GM15510 (cell line): ENCODE results near the gene OR1Q1.
"Not testable (repeated sequence)": the region's sequence is repeated elsewhere in the genome, so short reads cannot be mapped to it uniquely, and the experiment has no call there.

Experiments
- POLR2A ChIP-seq: IDR thresholded peaks from 3 replicates; pipeline ENCODE4 v1.6.1; 2011; ENCODE audit warnings: borderline replicate concordance; ENCODE audit not compliant: insufficient read length; ENCODE audit errors: extremely low read depth

OR1Q1 gene, protein sequence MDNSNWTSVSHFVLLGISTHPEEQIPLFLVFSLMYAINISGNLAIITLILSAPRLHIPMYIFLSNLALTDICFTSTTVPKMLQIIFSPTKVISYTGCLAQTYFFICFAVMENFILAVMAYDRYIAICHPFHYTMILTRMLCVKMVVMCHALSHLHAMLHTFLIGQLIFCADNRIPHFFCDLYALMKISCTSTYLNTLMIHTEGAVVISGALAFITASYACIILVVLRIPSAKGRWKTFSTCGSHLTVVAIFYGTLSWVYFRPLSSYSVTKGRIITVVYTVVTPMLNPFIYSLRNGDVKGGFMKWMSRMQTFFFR

DNA sequence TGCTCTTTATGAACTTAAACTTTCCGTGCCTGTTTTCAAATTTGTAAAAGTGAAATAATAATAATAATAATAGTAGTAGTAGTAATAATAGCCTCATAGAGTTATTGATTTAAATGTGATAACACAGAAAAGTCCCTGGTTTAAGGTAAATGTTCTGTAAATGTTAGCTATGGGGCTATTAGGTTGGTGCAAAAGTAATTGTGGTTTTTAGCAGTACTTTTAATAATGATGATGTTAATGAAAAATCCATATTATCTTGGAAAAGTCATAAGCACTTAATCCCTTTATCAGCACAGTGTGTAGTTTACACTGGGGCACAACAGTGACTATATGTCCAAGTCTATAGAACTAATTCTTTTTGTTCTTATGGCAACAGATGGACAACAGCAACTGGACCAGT, at the start of gene OR1Q1:
Gene OR1Q1 (plus strand): TSS at position 377 of the 400 bp plus-strand sequence. CDS start 0 bp downstream, at position 377.
- TF ChIP-seq POLR2A, result no peak

DNA sequence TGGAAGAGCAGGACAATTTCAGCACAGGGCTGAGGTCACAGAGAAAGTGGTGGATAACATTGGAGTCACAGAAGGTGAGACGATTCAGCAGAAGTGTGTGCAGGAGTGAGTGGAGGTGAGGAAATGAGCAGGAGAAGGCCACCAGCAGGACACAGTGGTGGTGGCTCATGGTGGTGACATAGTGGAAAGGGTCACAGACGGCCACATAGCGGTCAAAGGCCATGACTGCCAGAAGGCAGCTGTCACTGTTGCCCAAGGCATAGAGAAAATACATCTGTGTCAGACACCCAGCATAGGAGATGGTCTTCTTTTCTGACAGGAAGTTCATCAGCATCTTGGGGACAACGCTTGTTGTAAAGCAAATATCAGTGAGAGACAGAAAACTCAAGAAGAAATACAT, 46.6 kb upstream of the OR1Q1 start:
- no peak for TF ChIP-seq POLR2A

DNA sequence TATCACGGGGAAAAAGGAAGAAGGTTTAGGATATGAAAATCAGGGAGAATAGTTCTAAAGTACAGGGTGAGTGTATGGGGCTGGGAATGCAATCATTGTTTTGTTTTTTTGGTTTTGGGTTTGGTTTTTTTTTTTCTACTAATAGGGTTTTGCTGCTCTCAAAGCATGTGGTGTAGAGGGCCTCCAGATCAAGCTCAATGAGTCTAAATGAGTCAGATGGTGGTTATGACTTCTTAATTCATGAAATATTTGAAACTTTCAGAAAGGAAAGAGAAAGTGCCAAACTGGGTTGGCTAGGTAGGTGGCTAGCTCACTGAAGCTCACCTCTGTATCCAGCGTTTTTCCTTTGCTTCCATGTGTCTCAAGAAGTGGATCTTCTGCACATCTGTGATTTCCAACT, 42.1 kb upstream of the OR1Q1 start:
- TF ChIP-seq POLR2A, result no peak

DNA sequence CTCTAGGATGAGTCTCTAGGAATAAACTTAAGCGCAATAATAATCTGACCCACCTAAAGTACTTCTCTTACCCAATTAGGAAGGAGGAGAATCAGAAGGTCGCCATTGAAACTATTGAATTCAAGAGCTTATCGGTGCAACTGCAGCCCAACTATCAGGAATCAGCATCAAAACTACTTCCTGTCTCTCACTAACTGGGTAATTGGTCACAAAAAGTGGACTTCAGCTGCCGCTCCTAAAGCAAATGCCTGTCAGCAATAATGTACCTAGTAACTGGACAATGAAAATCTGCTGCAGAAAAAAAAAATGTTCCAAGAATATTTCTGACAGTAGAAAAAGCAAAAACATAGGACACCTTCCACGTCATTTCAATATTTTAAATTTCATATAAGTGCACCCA, 34.7 kb upstream of the OR1Q1 start:
- no peak for TF ChIP-seq POLR2A

DNA sequence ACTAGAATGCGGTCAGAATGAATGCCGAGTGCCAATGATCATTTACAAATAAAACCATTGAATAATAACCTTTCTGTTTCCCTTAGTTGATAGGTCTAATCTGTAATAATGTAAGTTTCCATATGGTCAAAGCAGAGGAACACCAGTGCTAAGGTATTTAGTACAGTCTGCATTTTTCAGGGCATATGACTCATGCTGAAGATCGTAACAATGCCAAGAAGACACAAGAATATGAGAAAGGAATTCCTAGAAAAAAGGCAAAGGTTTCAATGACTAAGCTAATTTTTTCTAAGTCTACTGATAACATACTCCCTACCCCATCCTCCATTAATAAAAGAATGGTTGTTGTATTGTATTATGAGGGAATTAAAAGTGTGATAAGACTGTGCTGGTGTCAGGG, 34.2 kb upstream of the OR1Q1 start:
- no peak for TF ChIP-seq POLR2A

DNA sequence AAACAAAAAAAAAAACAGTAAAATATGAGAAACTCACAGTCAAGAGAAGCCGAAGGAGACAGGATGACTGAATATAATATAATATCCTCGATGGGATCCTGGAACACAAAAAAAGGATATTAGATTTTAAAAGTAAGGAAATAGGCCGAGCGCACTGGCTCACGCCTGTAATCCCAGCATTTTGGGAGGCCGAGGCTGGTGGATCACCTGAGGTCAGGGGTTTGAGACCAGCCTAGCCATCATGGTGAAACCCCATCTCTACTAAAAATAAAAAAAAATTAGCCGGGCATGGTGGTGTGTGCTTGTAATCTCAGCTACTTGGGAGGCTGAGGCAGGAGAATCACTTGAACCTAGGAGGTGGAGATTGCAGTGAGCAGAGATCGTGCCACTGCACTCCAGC, 31.3 kb upstream of the OR1Q1 start, which contains the start of gene OR1L8:
Gene OR1L8 (minus strand): TSS at position 101 of the 400 bp plus-strand sequence. CDS start 14,907 bp downstream, outside the sequence.
- TF ChIP-seq POLR2A, result not testable (repeated sequence)

DNA sequence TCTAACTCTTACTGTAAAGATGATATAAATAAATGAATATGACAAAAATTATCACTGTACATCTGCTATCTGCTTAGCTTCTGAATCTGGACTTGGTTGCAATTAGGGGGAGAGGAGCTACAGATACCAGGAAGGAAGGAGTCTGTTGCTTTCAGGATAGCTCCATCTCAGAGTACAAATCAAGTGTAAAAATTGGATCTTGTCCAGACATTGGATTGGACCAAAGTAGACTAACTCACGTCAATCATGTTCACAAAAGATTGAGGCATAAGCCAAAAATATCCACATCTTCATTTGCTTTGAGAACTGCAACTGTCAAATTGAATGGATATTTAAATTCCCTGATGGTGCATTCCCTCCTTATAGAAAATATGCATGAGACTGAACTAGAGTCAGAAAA, 8.8 kb upstream of the OR1Q1 start:
- no peak for TF ChIP-seq POLR2A

DNA sequence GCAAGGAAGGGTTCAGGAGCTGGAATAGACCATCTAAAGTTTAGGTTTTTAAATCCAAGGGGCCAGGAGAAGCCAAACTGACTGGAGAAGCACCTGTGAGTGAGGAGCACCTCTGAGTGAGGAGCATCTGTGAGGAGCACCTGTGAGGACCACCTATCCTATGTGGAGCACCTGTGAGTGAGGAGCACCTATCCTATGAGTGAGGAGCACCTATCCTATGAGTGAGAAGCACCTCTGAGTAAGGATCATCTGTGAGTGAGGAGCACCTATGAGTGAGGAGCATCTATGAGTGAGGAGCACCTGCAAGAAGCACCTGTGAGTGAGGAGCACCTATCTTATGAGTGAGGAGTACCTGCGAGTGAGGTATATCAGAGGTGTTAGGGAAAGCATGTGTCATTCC, 8.0 kb upstream of the OR1Q1 start:
- TF ChIP-seq POLR2A, result no peak

DNA sequence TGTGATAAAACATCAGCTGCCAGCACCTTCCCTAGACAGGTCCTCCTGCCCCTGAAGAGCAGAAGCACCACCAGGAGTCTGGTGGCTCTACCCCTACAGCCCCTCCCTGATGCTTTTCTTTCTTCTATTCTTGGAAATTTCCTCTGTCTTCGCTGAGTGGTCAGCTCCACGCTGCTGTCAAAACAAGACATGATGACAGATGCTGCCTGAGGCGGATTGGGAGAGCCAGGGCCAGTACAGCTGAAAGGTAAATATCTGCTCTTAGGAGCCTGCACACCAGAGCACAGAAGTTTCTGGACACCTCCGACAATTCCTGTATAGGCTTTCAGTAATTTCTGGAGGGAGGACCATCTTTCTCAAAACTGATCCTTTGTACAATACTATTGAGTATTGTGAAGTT, 4.7 kb upstream of the OR1Q1 start:
- TF ChIP-seq POLR2A, result no peak

DNA sequence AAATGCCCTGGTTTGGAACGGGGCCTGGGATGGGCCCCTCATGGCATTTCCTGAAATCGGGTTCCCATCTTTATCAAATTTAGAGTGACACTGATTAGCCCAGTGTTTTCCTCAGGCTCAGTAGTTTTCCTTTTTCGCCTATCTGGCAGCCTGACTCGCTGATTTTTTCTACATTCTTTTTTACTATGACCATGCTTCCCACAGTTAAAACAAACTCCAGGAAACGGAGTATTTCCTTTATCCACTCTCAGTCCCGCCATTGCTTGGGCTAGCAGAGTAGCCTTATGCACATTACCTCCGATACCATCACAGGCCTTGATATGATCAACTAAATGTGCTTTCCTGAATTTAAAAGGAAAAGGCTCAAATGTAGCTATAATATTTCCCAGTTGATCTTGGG, 5.5 kb downstream of the OR1Q1 start:
- TF ChIP-seq POLR2A, result no peak

DNA sequence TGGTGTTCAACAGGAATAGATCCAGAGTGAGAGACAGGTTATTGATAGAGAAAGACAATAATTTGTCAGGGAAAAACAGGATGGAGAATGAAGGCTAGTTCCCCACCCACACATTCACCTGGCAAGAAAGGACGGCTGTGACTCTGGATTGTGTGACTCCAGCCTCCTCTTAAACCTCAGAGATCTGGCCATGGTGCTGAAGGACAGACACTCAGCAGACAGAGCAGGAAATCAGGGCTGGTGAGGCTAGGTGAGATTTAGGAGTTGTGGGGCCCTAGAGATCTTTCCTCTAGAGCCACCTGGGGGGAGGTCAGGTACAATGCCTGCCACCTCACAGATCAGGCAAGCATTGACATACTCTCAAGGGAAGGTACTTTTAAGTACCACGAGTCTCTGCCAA, 27.7 kb downstream of the OR1Q1 start:
- TF ChIP-seq POLR2A, result no peak

DNA sequence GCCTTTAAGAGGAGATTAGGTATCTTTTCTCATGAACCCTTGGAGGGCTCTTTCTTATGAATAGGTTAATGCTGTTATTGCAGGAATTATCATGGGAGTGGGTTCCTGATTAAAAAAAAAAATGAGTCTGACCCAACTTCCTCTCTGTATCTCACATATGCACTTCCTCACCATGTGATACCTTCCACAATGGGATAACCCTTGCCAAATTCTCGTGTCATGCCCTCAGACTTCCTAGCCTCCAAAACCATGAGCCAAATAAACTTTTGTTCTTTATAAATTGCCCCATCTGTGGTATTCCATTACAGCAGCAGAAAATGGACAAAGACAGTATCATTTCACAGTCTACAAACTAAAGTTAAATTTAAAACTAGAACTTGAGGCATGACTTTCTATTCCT, 41.8 kb downstream of the OR1Q1 start:
- no peak for TF ChIP-seq POLR2A

DNA sequence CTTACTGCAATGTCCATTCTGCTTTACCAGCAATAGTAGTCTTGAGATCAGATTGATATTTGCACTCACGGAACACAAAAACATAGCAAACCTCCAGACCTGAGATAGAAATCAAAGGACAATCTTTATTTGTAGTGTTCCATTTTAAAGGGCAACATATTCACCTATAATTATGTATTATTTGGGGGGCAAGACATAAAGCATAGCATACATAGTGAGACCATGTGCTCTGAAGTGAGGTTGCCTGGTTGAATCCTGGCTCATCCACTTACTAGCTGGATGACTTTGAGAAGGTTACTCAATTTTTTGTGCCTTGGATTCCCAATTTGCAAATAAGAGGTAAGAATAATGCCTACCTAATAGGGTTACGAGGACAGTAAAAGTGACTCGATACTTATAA, 43.0 kb downstream of the OR1Q1 start, which contains the start of gene OR1B1:
Gene OR1B1 (minus strand): TSS at position 101 of the 400 bp plus-strand sequence.
- TF ChIP-seq POLR2A, result no peak

DNA sequence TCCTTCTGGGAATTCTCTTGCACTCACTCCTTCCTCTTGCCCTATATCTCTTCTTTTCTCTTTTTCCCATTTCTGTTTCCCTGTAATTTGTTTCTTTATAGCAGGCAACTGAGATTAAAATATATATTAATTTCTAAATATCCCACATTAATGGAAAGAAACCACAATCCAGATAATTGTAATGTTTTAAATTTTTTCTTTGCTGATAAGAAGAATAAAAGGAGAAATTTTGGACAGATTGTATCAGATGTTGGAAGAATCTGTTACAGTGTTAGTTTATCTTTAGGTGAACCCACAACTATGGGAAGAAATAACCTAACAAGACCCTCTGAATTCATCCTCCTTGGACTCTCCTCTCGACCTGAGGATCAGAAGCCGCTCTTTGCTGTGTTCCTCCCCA, 46.9 kb downstream of the OR1Q1 start, which contains the start of gene OR1L1:
Gene OR1L1 (plus strand): TSS at position 301 of the 400 bp plus-strand sequence. CDS start 0 bp downstream, at position 301.
- no peak for TF ChIP-seq POLR2A
